ENCODE measurements around the gene EPM2AIP1. TPM values are rescaled to one million over a fixed set of nuclear protein-coding genes. Genes with fewer than 3 reads are reported as not detected.

Gene EPM2AIP1
- total and polyA plus RNA-seq, 2 of the 8 experiments (the other 6 are each of a cell fraction or from before 2014, with no cell fraction given), result 6.6 to 9.0 TPM

GRCh38 chr3:36960502-36960901 is 32.4 kb downstream of the EPM2AIP1 start:
- Histone ChIP-seq H3K79me1 (ENCODE audit: low read depth, low read length) (no peaks in the 10 kb centered on the region), H3K23ac (ENCODE audit: insufficient read length) (no peak overlapping the region), H3K56ac (replicated peaks; ENCODE audit: insufficient read length, low read depth, low read length) (no peak overlapping the region), H2AFZ (ENCODE audit: low read length) (no peak overlapping the region), H4K91ac (replicated peaks; ENCODE audit: insufficient read length, low read length) (no peak overlapping the region), H4K8ac (ENCODE audit: extremely low read depth, insufficient read depth, low read length) (no peak overlapping the region), H3K36me3 (ENCODE audit: control insufficient read depth in 2 of 4, insufficient read depth in 4 of 4, low read length in 3 of 4) (no peaks in the 10 kb centered on the region), H2BK15ac (ENCODE audit: low read length) (no peak overlapping the region), H2BK120ac (replicated peaks; ENCODE audit: low read depth, low read length) (no peak overlapping the region), H3K4ac (replicated peaks; ENCODE audit: insufficient read length, low read depth, low read length) (no peak overlapping the region), H3K79me2 (ENCODE audit: control insufficient read depth in 1 of 2, insufficient read depth in 2 of 2, low read length in 2 of 2) (no peaks in the 10 kb centered on the region), H3K9ac (replicated peaks in 1 of 4; ENCODE audit: extremely low read depth in 1 of 4, low read depth in 3 of 4, low read length in 3 of 4) (no peak overlapping the region), H3K27me3 (replicated peaks in 1 of 4; ENCODE audit: control insufficient read depth in 3 of 4, extremely low read depth in 1 of 4, insufficient read depth in 3 of 4, low read length in 3 of 4) (no peaks in the 10 kb centered on the region), H3K4me1 (replicated peaks in 1 of 4; ENCODE audit: control insufficient read depth in 3 of 4, insufficient read depth in 4 of 4, low read length in 3 of 4) (peaks cover 0 to 7% (median 2%) of the 10 kb centered on the region in 4 experiments; a peak in 4 of 7 replicates), H3K4me2 (ENCODE audit: insufficient read depth in 1 of 2, low read depth in 2 of 2, low read length in 2 of 2) (no peak overlapping the region), H3K27ac (ENCODE audit: low read depth, low read length) (no peak overlapping the region), H3K18ac (ENCODE audit: extremely low read depth, low read length) (no peak overlapping the region), H3K9me3 (ENCODE audit: insufficient read depth in 2 of 2, low read depth in 1 of 2, low read length in 1 of 2) (no peaks in the 10 kb centered on the region), H2BK5ac (ENCODE audit: low read depth, low read length) (no peak overlapping the region), H2AK5ac (ENCODE audit: low read depth, low read length) (no peak overlapping the region), H3K14ac (ENCODE audit: insufficient read length) (no peak overlapping the region), H4K20me1 (replicated peaks in 1 of 2; ENCODE audit: control insufficient read depth in 1 of 2, insufficient read depth in 2 of 2, low read length in 2 of 2) (no peaks in the 10 kb centered on the region), H3K4me3 (ENCODE audit: extremely low read depth in 1 of 4, insufficient read depth in 2 of 4, low read depth in 3 of 4, low read length in 4 of 4) (no peak overlapping the region), H3K23me2 (ENCODE audit: low read depth, low read length) (no peaks in the 10 kb centered on the region), H2BK20ac (ENCODE audit: low read length) (no peak overlapping the region), H2BK12ac (ENCODE audit: low read depth, low read length) (0 out of 2 replicates have a peak overlapping the region, but pooled peaks have one; percentile 27), H4K5ac (ENCODE audit: insufficient read length, low read depth, low read length) (no peak overlapping the region)
- TF ChIP-seq EGR1 (IDR thresholded peaks at IDR 0.05; ENCODE audit: borderline replicate concordance, low read depth, low read length) (no peak), GABPA (IDR thresholded peaks at IDR 0.05; ENCODE audit: borderline replicate concordance, insufficient read depth, low read length) (no peak), EP300 (IDR thresholded peaks at IDR 0.05; ENCODE audit: borderline replicate concordance in 1 of 2, low read depth in 2 of 2, low read length in 2 of 2) (no peak), JUND (IDR thresholded peaks at IDR 0.05; ENCODE audit: low read length) (no peak), CTBP2 (IDR thresholded peaks at IDR 0.05; ENCODE audit: borderline replicate concordance, insufficient read depth, insufficient read length, low read length) (no peak), SIX5 (IDR thresholded peaks at IDR 0.05; ENCODE audit: low read depth, low read length) (no peak), HDAC6 (IDR thresholded peaks at IDR 0.05; ENCODE audit: low read depth, low read length) (no peak)
- TF ChIP-seq, protein P1, sequence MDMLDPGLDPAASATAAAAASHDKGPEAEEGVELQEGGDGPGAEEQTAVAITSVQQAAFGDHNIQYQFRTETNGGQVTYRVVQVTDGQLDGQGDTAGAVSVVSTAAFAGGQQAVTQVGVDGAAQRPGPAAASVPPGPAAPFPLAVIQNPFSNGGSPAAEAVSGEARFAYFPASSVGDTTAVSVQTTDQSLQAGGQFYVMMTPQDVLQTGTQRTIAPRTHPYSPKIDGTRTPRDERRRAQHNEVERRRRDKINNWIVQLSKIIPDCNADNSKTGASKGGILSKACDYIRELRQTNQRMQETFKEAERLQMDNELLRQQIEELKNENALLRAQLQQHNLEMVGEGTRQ (IDR thresholded peaks at IDR 0.05; ENCODE audit: low read length), result no peak
- no peak for DNase-seq (ENCODE audit: low read depth in 1 of 2, low spot score in 2 of 2)
- POLR2A ChIA-PET (ENCODE audit: partially characterized antibody), result interaction anchor here (0.7 kb wide), 1 partner anchor 16 kb away, joined by 4 read pairs; no protein-coding TSS in a partner anchor
- CTCF ChIA-PET (ENCODE audit: partially characterized antibody), result interaction anchor here (1.0 to 9.6 kb wide), 15 partner anchors 9 to 168 kb away, joined by 3 to 125 read pairs (median 14); partner anchors contain the start of genes EPM2AIP1, MLH1 and TRANK1
- no peak for FAIRE-seq
- WGBS, 2 experiments (ENCODE audit: extremely low coverage in 1 of 2, insufficient coverage in 1 of 2, insufficient read length in 1 of 2, insufficient replicate concordance in 2 of 2, low coverage in 1 of 2, low lambda C conversion rate in 2 of 2, missing lambda C conversion rate in 1 of 2), result 99% methylated on average over 4 of the region's 4 CpGs; no CpG with 5 or more reads in 1 of the 2 experiments
